Epithelial cell of esophagus (primary cell): ENCODE measurements around the gene SH3RF2.
"Not testable (repeated sequence)": the region's sequence is repeated elsewhere in the genome, so short reads cannot be mapped to it uniquely, and the experiment has no call there.

Experiments
- DNase-seq: peaks from one replicate; pipeline ENCODE4 v3.0.0; 2010; ENCODE audit warnings: low read depth
- H3K4me3 ChIP-seq: 2 replicates; pipeline ENCODE4 v1.5.1; 2011; ENCODE audit warnings: mild to moderate bottlenecking, low read length, control low read depth
- TF ChIP-seq, protein P1 (sequence below): IDR thresholded peaks from 2 replicates; pipeline ENCODE4 v1.5.1; 2011; ENCODE audit warnings: low read depth, mild to moderate bottlenecking, low read length, control low read depth, inconsistent platforms; ENCODE audit not compliant: insufficient read depth; ENCODE audit errors: missing control alignments

SH3RF2 gene

DNA sequence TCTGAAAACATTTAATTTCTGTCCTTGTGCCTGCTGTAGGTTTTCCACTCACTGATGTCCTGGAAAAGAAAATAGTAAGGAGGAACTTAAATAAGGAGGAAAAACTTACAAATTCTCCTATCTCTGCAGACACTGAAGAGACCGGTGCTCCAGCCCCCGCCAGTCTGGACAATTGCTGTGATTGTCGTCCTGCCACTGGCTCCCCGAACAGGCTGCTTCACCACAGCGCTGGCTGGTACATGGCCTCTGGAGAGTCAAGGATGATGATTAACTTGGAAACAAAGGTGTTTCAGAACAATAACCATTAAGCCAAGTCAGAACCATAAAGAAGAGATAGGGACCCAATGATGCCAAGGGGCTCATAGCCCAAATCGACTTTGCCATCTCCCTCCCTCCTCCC is 161.7 kb downstream of the SH3RF2 start:
- TF ChIP-seq, protein P1, sequence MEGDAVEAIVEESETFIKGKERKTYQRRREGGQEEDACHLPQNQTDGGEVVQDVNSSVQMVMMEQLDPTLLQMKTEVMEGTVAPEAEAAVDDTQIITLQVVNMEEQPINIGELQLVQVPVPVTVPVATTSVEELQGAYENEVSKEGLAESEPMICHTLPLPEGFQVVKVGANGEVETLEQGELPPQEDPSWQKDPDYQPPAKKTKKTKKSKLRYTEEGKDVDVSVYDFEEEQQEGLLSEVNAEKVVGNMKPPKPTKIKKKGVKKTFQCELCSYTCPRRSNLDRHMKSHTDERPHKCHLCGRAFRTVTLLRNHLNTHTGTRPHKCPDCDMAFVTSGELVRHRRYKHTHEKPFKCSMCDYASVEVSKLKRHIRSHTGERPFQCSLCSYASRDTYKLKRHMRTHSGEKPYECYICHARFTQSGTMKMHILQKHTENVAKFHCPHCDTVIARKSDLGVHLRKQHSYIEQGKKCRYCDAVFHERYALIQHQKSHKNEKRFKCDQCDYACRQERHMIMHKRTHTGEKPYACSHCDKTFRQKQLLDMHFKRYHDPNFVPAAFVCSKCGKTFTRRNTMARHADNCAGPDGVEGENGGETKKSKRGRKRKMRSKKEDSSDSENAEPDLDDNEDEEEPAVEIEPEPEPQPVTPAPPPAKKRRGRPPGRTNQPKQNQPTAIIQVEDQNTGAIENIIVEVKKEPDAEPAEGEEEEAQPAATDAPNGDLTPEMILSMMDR = no peak
- H3K4me3 ChIP-seq = no peak overlapping the region
- DNase-seq = no peak

DNA sequence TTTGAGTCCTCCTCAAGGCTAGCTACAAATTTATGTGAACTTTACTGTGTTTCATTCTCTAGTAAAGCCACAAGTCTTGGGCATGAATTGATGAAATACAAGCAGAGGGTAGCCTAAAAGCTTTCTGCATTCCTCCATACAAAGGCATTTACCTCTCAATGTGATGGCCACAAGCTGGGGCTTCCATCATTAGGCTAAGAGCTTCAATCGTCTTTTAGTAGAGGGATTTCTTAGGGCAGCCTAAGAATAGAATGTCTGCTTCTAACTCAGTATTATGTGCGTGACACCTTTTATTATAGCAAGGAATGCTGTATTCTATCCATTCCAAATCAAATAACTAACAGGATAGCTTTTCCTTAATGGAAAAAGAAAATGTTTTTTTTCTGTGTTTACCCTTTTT is 165.3 kb downstream of the SH3RF2 start:
- H3K4me3 ChIP-seq = no peak overlapping the region
- TF ChIP-seq, protein P1 = no peak
- no peak for DNase-seq

DNA sequence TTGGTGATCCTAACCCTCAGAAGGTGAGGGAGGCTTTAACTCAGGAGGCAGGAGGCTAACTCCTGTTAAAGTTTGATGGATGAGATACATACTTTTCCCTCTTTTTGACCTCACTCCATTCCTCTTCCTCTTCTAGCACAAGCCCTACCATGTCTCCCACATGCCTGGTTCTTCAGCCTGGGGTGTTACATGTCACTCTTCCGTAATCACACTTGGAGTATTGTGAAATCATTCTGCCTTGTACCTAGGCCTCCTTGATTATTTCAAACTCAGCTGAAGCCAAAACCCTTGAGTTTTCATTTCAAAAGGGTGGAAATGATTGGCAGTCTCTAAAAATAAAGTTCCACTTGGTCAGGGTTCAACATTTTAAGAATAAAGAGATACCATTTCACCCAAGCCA is 167.2 kb downstream of the SH3RF2 start:
- TF ChIP-seq, protein P1 = no peak
- no peak overlapping the region for H3K4me3 ChIP-seq
- DNase-seq = peak; percentile 90

DNA sequence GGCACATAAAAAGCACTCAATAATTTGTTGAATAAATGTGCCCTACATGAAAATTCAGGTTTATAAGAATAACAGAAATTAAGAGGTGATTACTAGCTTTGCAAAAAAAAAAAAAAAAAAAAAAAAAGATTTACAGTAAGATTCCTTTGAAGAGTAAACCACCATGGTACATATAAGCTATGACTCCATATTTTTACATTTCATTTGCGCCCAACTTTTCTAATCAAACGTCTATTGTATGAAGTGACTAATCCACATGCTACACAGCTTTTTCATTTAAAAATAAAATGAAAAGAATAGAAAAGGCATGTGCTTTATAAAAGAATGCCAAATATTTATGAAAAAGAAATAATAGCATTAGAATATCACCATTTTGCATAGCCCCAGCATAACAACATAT is 169.1 kb downstream of the SH3RF2 start, which contains the start of gene PLAC8L1:
Gene PLAC8L1, minus strand, starts transcription at position 101 of the 400 bp plus-strand sequence. CDS start 1,266 bp downstream, outside the sequence.
- TF ChIP-seq, protein P1 = no peak
- no peak for DNase-seq
- no peak within 1 kb of the TSS for H3K4me3 ChIP-seq

DNA sequence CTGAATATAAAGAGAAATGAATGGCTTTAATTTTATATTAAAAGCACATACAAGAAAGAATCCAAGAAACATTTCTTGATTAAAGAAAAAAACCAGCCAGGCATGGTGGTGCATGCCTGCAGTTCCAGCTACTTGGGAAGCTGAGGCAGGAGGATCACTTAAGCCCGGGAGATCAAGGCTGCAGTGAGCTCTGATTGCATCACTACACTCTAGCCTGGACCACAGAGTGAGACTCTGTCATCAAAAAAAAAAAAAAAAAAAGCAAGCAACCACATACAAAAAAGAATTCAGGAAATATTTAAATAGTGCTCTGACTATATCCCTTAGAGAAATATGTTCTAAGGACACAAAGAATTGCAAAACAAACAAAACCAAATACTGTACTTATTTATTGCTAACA is 171.5 kb downstream of the SH3RF2 start:
- no peak overlapping the region for H3K4me3 ChIP-seq
- TF ChIP-seq, protein P1 = no peak
- DNase-seq = no peak

DNA sequence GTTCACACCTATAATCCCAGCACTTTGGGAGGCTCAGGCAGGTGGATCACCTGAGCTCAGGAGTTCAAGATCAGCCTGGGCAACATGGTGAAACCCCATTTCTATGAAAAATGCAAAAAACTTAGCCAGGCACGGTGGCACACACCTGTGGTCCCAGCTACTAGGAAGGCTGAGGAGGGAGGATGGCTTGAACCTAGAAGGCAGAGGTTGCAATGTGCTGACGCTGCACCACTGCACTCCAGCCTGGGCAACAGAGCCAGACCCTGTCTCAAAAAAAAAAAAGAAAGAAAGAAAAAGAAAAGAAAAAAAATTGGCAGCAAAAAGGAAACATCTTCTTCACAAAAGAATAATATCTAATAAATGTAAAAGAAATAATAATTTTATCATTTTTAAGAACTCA is 172.5 kb downstream of the SH3RF2 start:
- not testable (repeated sequence) for DNase-seq, H3K4me3 ChIP-seq

DNA sequence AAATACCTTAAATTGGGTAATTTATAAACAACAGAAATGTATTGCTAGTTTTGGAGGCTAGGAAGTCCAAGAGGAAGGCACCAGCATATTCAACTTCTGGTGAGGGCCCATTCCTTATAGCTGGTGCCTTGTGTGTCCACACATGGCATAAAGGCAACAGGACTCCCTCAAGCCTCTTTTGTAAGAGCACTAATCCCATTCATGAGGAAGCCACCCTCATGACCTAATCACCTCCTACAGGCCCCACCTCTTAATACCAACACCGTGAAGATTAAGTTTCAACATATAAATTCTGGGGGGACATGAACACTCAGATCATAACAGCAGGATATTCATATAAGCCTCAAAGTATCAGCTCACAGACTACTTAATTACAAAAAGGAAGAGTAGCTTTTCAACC is 173.0 kb downstream of the SH3RF2 start:
- TF ChIP-seq, protein P1 = no peak
- no peak for DNase-seq
- H3K4me3 ChIP-seq = no peak overlapping the region

DNA sequence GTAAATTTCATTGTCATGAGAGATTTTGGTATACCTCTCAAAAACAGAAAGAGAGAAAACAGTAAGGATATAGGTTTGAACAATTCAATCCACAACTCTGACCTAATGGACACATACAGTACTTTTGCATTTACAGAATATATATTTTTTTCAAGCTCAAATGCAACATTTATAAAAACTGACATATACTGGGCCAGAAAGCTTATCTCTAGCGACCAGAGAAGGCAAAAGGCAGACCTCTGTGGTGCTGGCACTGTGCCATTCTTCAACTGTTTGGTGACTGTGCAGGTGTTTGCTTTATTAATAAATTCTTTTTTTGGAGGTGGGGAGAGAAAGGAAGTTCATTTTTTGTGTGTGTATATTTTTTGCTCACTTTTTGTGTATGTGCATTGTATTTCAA is 175.0 kb downstream of the SH3RF2 start:
- H3K4me3 ChIP-seq = no peak overlapping the region
- no peak for DNase-seq
- TF ChIP-seq, protein P1 = no peak
